Activated CD4-positive, alpha-beta T cell treated with anti-CD3 and anti-CD28 coated beads for 36 hours (primary cell): Measurements from ENCODE around the gene EPOP. TPM values are rescaled to one million over a fixed set of nuclear protein-coding genes. Genes with fewer than 3 reads are reported as not detected.

ENCODE experiments used
- ATAC-seq: fragments of 200-7000 bp; cut with Tn5 transposase; one replicate; pipeline ENCODE4 v1.10.0; 2021; ENCODE audit warnings: mild to moderate bottlenecking, moderate library complexity
- CTCF ChIA-PET: fragments of 350-600 bp; sonication (Branson Sonifier 250); formaldehyde crosslinking; loops from one replicate; lab custom pipeline; 2021; ENCODE audit warnings: antibody characterized with exemption; lab: Charles Lee
- POLR2A ChIA-PET: fragments of 350-600 bp; sonication (Branson Sonifier 250); formaldehyde crosslinking; loops from one replicate; lab custom pipeline; 2021; ENCODE audit warnings: antibody characterized with exemption, inconsistent platforms; lab: Charles Lee
- DNase-seq: peaks from one replicate; pipeline ENCODE4 v3.0.0-alpha.2; 2020
- H3K27ac Mint-ChIP-seq: one replicate; pipeline ENCODE4 v1.8.0; 2021; ENCODE audit warnings: mixed read lengths
- H3K27me3 Mint-ChIP-seq: one replicate; pipeline ENCODE4 v1.8.0; 2021; ENCODE audit warnings: mixed read lengths
- H3K36me3 Mint-ChIP-seq: one replicate; pipeline ENCODE4 v1.8.0; 2021; ENCODE audit warnings: low read depth, mixed read lengths
- H3K4me1 Mint-ChIP-seq: one replicate; pipeline ENCODE4 v1.8.0; 2021; ENCODE audit warnings: mixed read lengths
- H3K4me3 Mint-ChIP-seq: one replicate; pipeline ENCODE4 v1.8.0; 2021; ENCODE audit warnings: mild to moderate bottlenecking, moderate library complexity, mixed read lengths
- H3K9me3 Mint-ChIP-seq: one replicate; pipeline ENCODE4 v1.8.0; 2021; ENCODE audit warnings: low read depth, mixed read lengths
- intact Hi-C, 2 experiments: fragments of 100-400 bp; cut with DNase I in 1 of 2; cut with micrococcal nuclease in 1 of 2; formaldehyde crosslinking; loops; one replicate each; pipeline versions ENCODE4 v1.14.2 to v1.15.1; 2022 to 2024; cut with DNase I, micrococcal nuclease
- total RNA-seq, 2 experiments: library from RNA; stranded (reverse); gene quantifications; one replicate each; pipeline ENCODE4 v1.2.3, GENCODE V29; 2021

Gene EPOP
- 10 to 100 TPM; 31.8 to 37.3 TPM for total RNA-seq

DNA sequence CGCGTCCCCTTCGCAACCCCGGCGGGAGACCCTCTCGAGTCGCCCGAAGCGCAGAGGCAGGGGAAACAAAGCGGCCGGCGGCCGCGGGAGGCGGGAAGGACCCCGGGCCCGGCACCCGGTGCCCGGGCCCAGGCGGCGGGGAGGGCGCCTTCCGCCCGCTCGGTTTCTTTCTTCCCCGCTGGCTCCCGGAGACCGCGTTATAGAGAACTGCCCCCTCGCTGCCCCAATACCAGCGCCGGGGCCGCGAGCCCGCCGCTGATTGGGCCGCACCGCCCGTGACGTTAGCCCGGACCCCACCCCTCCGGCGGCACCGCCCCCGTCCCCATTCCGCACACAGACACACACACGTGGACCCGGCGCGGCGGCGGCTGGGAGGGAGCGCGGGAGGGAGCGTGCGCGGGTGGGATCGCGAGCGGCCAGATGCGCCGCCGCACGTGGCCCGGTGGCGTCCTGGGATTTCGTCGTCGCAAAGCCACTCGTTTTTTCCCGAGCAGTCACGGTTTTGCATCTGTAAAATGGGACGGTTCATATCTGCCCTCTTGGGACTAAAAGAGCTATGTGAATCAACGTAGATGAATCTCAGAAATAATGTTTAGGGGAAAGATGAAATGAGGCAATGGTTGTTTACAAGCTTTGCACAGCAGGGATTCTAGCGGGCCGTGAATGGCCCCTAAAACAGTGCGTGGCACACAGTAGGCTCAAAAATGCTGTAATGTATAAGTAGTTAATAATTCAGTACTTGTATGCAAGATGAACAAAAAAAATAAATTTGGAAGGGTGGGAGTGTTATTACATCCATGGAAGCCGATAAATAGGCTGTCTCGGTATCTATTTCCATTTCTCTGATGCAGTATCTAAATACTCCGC is at the start of gene EPOP:
TSS of gene EPOP (minus strand) at position 209 of the 867 bp plus-strand sequence. CDS start 462 bp downstream, outside the sequence.
- H3K4me1 Mint-ChIP-seq: peaks cover 47% of the 10 kb centered on the region
- no peaks in the 10 kb centered on the region for H3K9me3 Mint-ChIP-seq
- peak within 1 kb of the TSS; percentile 76 for H3K4me3 Mint-ChIP-seq
- POLR2A ChIA-PET: interaction anchor here (0.6 to 4.3 kb wide), 4 partner anchors 26 to 69 kb away, joined by 4 to 20 read pairs (median 5); no protein-coding TSS in a partner anchor
- H3K36me3 Mint-ChIP-seq: peaks cover 10% of the 10 kb centered on the region
- peak within 1 kb of the TSS; percentile 85 for H3K27ac Mint-ChIP-seq
- intact Hi-C loops: loop anchor here (1.0 to 10.0 kb wide), 11 partner anchors 26 to 480 kb away; partner anchors contain the start of genes CISD3 (in 1 of the 2), PIP4K2B (in 1 of the 2), PLXDC1 (in 1 of the 2) and PSMB3 (in 1 of the 2)
- ATAC-seq (peak; percentile 78), DNase-seq (peak; percentile 96)
- CTCF ChIA-PET: interaction anchor here (0.7 to 4.9 kb wide), 11 partner anchors 20 to 116 kb away, joined by 3 to 35 read pairs (median 5); partner anchors contain the start of gene PSMB3
- peaks cover 9% of the 10 kb centered on the region for H3K27me3 Mint-ChIP-seq

DNA sequence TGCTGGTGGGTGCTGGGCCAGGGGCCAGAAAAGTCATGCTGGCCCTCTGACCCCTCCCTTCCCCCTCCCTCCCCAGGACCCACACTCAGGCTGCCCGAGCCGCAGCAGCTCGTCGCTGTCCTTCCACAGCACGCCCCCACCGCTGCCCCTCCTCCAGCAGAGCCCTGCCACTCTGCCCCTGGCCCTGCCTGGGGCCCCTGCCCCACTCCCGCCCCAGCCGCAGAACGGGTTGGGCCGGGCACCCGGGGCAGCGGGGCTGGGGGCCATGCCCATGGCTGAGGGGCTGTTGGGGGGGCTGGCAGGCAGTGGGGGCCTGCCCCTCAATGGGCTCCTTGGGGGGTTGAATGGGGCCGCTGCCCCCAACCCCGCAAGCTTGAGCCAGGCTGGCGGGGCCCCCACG is 47.0 kb upstream of the EPOP start:
- Mint-ChIP-seq H3K4me1 (peaks cover 45% of the 10 kb centered on the region), H3K9me3 (no peaks in the 10 kb centered on the region), H3K4me3 (no peak overlapping the region), H3K27ac (no peak overlapping the region), H3K27me3 (no peaks in the 10 kb centered on the region), H3K36me3 (peaks cover 56% of the 10 kb centered on the region)
- no peak for ATAC-seq
- intact Hi-C loops: no loop called here
- ChIA-PET CTCF (interaction anchor here (0.6 to 1.3 kb wide), 3 partner anchors 13 to 54 kb away, joined by 3 read pairs; no protein-coding TSS in a partner anchor), POLR2A (no interaction called here)
- DNase-seq: no peak

DNA sequence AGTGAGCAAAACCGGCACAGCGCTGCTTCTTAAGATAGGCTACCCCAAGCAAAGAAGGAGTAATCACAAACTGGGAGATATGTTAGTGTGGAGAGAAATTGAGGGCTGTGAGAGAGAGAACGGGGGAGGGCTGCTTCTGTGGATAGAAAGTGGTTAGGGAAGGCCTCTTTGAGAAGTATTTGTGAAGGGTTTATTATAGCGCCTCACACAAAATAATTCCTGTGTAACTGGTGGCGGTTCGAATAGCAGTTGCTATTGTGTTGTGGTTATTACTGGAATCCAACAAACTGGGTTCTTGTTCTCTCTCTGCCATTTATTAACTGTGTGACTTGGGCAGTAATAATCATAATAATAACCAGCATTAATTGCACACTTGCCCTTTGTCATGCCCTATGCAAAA is 46.2 kb upstream of the EPOP start:
- Mint-ChIP-seq H3K27me3 (no peaks in the 10 kb centered on the region), H3K36me3 (peaks cover 56% of the 10 kb centered on the region), H3K27ac (peak overlapping the region; percentile 27), H3K4me3 (no peak overlapping the region), H3K9me3 (no peaks in the 10 kb centered on the region), H3K4me1 (peaks cover 42% of the 10 kb centered on the region)
- ChIA-PET CTCF (interaction anchor here (0.7 kb wide), 1 partner anchor 49 kb away, joined by 3 read pairs; no protein-coding TSS in a partner anchor), POLR2A (no interaction called here)
- intact Hi-C loops: no loop called here
- DNase-seq (no peak), ATAC-seq (no peak)

DNA sequence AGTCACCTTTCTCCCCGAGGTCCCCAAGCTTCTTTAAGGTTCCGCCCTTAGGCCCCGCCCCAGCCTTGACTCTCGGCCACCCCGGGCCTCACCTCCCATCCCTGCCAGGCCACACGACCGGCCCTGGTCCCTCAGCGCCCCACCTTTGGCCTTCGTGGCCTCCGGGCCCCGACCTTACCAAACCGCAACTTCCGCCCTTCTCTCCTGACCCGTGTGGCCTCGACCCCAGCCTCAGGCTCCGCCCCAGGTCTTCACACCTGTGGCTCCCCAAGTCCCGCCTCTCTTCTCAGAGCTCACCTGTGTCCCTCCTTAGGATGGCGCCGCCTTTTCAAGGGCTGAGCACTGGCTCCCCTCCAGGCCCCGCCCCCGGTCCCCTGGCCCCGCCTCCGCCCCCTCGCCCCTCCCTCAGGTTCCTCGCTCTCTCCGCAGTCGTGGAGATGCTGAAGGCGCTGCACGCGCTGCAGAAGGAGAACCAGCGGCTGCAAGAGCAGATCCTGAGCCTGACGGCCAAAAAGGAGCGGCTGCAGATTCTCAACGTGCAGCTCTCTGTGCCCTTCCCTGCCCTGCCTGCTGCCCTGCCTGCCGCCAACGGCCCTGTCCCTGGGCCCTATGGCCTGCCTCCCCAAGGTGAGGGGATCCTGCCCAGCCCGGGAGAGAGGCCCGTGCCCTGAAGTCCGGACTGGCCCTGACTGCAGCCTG is 45.3 kb upstream of the EPOP start:
- POLR2A ChIA-PET: no interaction called here
- no peaks in the 10 kb centered on the region for H3K9me3 Mint-ChIP-seq
- DNase-seq (peak; percentile 55), ATAC-seq (peak; percentile 21)
- no peak overlapping the region for H3K27ac Mint-ChIP-seq
- CTCF ChIA-PET: no interaction called here
- no peak overlapping the region for H3K4me3 Mint-ChIP-seq
- intact Hi-C loops: no loop called here
- no peaks in the 10 kb centered on the region for H3K27me3 Mint-ChIP-seq
- peaks cover 56% of the 10 kb centered on the region for H3K36me3 Mint-ChIP-seq
- peaks cover 43% of the 10 kb centered on the region for H3K4me1 Mint-ChIP-seq

DNA sequence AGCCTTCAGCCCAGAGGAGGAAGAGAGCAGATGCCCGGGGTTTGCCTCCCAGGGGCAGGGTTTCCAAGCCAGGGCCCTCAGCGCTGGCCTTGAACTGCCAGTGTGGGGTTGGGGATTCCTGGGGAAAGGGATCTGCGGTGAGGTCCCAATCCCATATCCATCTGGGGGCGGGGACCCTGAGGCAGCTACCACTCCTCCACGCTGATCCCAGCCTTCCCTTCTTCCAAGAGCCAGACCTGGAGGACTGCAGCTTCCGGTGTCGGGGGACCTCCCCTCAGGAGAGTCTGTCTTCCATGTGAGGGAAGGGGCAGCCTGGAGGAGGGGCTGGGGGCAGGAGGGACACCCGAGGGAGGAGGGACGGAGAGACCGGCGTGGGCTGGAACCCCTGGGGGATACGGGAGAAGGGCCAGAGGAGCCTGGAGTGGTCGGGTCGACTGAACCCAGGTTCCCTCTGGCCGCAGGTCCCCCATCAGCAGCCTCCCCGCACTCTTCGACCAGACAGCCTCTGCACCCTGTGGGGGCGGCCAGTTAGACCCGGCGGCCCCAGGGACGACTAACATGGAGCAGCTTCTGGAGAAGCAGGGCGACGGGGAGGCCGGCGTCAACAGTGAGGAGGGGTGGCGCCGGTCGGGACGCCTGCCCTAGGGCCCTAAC is 44.7 kb upstream of the EPOP start:
- intact Hi-C loops: no loop called here
- peaks cover 45% of the 10 kb centered on the region for H3K4me1 Mint-ChIP-seq
- no peaks in the 10 kb centered on the region for H3K9me3 Mint-ChIP-seq
- H3K27ac Mint-ChIP-seq: peak overlapping the region; percentile 73
- ATAC-seq (no peak), DNase-seq (no peak)
- no peaks in the 10 kb centered on the region for H3K27me3 Mint-ChIP-seq
- ChIA-PET CTCF (interaction anchor here (1.0 to 4.3 kb wide), 5 partner anchors 9 to 43 kb away, joined by 4 to 20 read pairs (median 7); no protein-coding TSS in a partner anchor), POLR2A (interaction anchor here (1.1 kb wide), 1 partner anchor 15 kb away, joined by 3 read pairs; no protein-coding TSS in a partner anchor)
- no peak overlapping the region for H3K4me3 Mint-ChIP-seq
- H3K36me3 Mint-ChIP-seq: peaks cover 59% of the 10 kb centered on the region

DNA sequence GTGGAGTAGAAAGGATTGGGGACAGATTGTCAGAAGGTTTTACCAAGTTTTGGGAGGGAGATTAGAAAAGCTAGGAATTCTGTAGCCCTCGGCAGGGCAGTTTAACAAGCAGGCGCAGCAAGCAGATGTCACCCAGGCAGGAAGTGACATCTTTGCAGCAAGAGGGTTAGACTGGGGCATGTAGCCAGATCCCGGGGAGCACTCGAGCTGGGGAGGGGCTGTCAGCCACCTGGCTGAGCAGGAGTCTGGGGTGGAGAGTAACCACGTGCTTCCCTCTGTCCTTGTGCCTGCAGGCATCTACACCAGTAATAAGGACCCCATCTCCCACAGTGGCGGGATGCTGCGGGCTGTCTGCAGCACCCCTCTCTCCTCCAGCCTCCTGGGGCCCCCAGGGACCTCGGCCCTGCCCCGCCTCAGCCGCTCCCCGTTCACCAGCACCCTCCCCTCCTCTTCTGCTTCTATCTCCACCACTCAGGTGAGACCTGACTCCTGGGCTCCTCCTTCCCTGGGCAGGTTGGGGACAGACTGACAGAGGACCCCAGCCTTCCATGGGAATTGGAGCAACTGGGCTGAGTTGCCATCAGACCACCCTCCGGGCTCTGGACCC is 42.5 kb upstream of the EPOP start:
- ATAC-seq: no peak
- intact Hi-C loops: no loop called here
- ChIA-PET CTCF (interaction anchor here (1.1 to 4.3 kb wide), 4 partner anchors 10 to 19 kb away, joined by 3 to 20 read pairs (median 6); no protein-coding TSS in a partner anchor), POLR2A (no interaction called here)
- peaks cover 55% of the 10 kb centered on the region for H3K4me1 Mint-ChIP-seq
- H3K27me3 Mint-ChIP-seq: no peaks in the 10 kb centered on the region
- no peak for DNase-seq
- no peak overlapping the region for H3K27ac Mint-ChIP-seq
- peaks cover 65% of the 10 kb centered on the region for H3K36me3 Mint-ChIP-seq
- no peaks in the 10 kb centered on the region for H3K9me3 Mint-ChIP-seq
- H3K4me3 Mint-ChIP-seq: no peak overlapping the region

DNA sequence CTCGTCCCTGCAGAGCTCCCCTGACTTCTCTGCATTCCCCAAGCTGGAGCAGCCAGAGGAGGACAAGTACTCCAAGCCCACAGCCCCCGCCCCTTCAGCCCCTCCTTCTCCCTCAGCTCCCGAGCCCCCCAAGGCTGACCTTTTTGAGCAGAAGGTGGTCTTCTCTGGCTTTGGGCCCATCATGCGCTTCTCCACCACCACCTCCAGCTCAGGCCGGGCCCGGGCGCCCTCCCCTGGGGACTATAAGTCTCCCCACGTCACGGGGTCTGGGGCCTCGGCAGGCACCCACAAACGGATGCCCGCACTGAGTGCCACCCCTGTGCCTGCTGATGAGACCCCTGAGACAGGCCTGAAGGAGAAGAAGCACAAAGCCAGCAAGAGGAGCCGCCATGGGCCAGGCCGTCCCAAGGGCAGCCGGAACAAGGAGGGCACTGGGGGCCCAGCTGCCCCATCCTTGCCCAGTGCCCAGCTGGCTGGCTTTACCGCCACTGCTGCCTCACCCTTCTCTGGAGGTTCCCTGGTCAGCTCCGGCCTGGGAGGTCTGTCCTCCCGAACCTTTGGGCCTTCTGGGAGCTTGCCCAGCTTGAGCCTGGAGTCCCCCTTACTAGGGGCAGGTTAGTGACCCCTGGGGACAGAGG is 41.7 kb upstream of the EPOP start:
- no peak overlapping the region for H3K4me3 Mint-ChIP-seq
- CTCF ChIA-PET: interaction anchor here (0.7 to 4.3 kb wide), 5 partner anchors 10 to 47 kb away, joined by 3 to 20 read pairs (median 3); no protein-coding TSS in a partner anchor
- intact Hi-C loops: no loop called here
- no peak for DNase-seq
- peaks cover 60% of the 10 kb centered on the region for H3K4me1 Mint-ChIP-seq
- H3K36me3 Mint-ChIP-seq: peaks cover 70% of the 10 kb centered on the region
- no peak overlapping the region for H3K27ac Mint-ChIP-seq
- H3K27me3 Mint-ChIP-seq: no peaks in the 10 kb centered on the region
- H3K9me3 Mint-ChIP-seq: no peaks in the 10 kb centered on the region
- no peak for ATAC-seq
- POLR2A ChIA-PET: no interaction called here

DNA sequence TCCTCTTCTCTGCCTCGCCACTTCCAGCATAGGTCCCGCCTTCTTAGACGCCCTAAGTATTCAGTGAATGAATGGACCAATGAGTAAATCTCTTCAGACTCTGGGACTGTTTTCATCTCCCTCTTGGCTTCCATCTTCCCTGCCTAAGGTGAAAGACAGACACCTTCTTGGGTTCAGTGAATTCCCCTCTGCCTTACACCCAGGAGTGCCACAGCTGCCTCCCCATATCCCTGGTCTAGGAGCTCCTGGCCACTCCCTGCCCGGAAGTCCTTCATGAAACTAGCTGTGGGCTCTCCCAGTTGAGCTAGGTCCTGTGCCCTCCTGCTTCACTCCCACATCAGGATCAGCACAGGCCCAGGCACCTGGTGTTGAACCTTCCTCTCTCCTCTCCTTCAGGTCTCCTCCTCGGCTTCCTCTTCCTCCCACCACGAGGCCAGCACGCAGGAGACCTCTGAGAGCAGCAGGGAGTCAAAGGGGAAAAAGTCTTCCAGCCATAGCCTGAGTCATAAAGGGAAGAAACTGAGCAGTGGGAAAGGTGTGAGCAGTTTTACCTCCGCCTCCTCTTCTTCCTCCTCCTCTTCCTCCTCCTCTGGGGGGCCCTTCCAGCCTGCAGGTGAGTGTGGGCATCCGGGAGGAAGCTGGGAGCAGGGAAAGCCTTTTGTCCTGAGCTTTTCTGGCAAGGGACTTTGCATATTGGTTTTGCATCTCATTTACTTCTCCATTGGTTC is 40.6 kb upstream of the EPOP start:
- intact Hi-C loops: no loop called here
- Mint-ChIP-seq H3K27me3 (no peaks in the 10 kb centered on the region), H3K9me3 (no peaks in the 10 kb centered on the region), H3K36me3 (peaks cover 70% of the 10 kb centered on the region), H3K4me1 (peaks cover 63% of the 10 kb centered on the region), H3K4me3 (peak overlapping the region; percentile 36), H3K27ac (peak overlapping the region; percentile 88)
- DNase-seq (no peak), ATAC-seq (peak; percentile 27)
- ChIA-PET POLR2A (interaction anchor here (0.8 kb wide), 1 partner anchor 9 kb away, joined by 4 read pairs; no protein-coding TSS in a partner anchor), CTCF (interaction anchor here (0.6 to 4.3 kb wide), 7 partner anchors 14 to 1013 kb away, joined by 3 to 20 read pairs (median 3); partner anchors contain the start of gene PSMB3)

DNA sequence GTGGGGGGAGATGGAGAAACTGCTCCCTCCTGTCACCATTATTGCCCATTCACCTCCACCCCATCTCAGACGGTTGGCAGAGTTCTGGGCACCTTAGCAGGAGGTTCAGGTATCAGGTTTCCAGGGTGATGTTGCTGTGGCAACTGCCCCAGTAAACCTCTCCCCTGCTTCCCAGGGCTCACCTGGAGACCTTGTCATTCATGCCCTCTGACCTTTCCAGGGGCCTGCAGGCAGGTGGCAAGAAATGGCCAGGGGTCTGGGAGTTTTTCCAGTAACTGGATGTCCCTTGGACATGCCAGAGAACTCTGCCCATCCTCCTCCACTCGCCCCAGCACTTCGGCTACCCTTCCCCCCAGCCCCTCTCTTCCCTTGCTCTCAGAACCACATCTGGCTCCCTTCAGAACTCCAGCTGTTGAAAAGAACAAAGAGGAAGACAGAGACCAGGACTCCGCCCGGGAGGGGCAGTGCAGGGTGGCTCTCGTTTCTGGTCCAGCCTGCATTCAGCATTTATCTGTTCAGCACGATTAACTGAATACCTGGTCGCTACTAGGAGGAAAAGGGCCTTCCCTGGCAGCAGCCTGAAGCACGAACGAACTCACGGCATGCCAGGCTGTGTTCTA is 38.8 kb upstream of the EPOP start:
- H3K27me3 Mint-ChIP-seq: no peaks in the 10 kb centered on the region
- H3K4me1 Mint-ChIP-seq: peaks cover 70% of the 10 kb centered on the region
- ATAC-seq: no peak
- H3K4me3 Mint-ChIP-seq: no peak overlapping the region
- no peaks in the 10 kb centered on the region for H3K9me3 Mint-ChIP-seq
- CTCF ChIA-PET: interaction anchor here (1.6 kb wide), 1 partner anchor 22 kb away, joined by 7 read pairs; no protein-coding TSS in a partner anchor
- H3K36me3 Mint-ChIP-seq: peaks cover 73% of the 10 kb centered on the region
- no peak for DNase-seq
- POLR2A ChIA-PET: no interaction called here
- intact Hi-C loops: no loop called here
- no peak overlapping the region for H3K27ac Mint-ChIP-seq
